Measurements from ENCODE around the gene FRAS1. TPM values are rescaled to one million over a fixed set of nuclear protein-coding genes. Genes with fewer than 3 reads are reported as not detected.

The FRAS1 gene
- total and polyA plus RNA-seq, 8 donors: 15.3 to 48.9 (median 40.4) TPM

GRCh38 chr4:78152795-78153194, 95.7 kb downstream of the FRAS1 start:
- no peak overlapping the region for H3K27ac ChIP-seq
- no peak for DNase-seq

GRCh38 chr4:78154972-78155590, 98.0 kb downstream of the FRAS1 start:
- TF ChIP-seq CTCF (IDR thresholded peaks at IDR 0.05): no peak
- H3K9me3 ChIP-seq: no peaks in the 10 kb centered on the region
- DNase-seq: peak in 1 of 4 donors; percentile 36

More at GRCh38 chr4:78152795-78153194, 95.7 kb downstream of the FRAS1 start:
- intact Hi-C loops (cut with DNase I): no loop called here
- Histone ChIP-seq H3K9me3 (no peaks in the 10 kb centered on the region), H3K27me3 (no peaks in the 10 kb centered on the region), H3K4me1 (no peaks in the 10 kb centered on the region), H3K4me3 (no peak overlapping the region), H3K36me3 (no peaks in the 10 kb centered on the region)
- ATAC-seq: no peak
- TF ChIP-seq CTCF (IDR thresholded peaks at IDR 0.05): no peak

GRCh38 chr4:78155616-78156105, 98.5 kb downstream of the FRAS1 start:
- intact Hi-C loops (cut with DNase I): no loop called here
- no peak for ATAC-seq

More at GRCh38 chr4:78154972-78155590, 98.0 kb downstream of the FRAS1 start:
- Histone ChIP-seq H3K27me3 (no peaks in the 10 kb centered on the region), H3K4me3 (no peak overlapping the region), H3K4me1 (no peaks in the 10 kb centered on the region), H3K27ac (no peak overlapping the region), H3K36me3 (no peaks in the 10 kb centered on the region)
- ATAC-seq: no peak
- intact Hi-C loops (cut with DNase I): no loop called here

GRCh38 chr4:78156520-78156919, 99.4 kb downstream of the FRAS1 start:
- intact Hi-C loops (cut with DNase I): no loop called here
- Histone ChIP-seq H3K36me3 (no peaks in the 10 kb centered on the region), H3K27ac (no peak overlapping the region), H3K4me3 (no peak overlapping the region), H3K9me3 (no peaks in the 10 kb centered on the region), H3K4me1 (no peaks in the 10 kb centered on the region), H3K27me3 (no peaks in the 10 kb centered on the region)
- no peak for ATAC-seq
- TF ChIP-seq CTCF (IDR thresholded peaks at IDR 0.05): no peak
- DNase-seq: no peak

More at GRCh38 chr4:78155616-78156105, 98.5 kb downstream of the FRAS1 start:
- Histone ChIP-seq H3K4me1 (no peaks in the 10 kb centered on the region), H3K27ac (no peak overlapping the region), H3K27me3 (no peaks in the 10 kb centered on the region), H3K9me3 (no peaks in the 10 kb centered on the region), H3K4me3 (no peak overlapping the region), H3K36me3 (no peaks in the 10 kb centered on the region)
- TF ChIP-seq CTCF (IDR thresholded peaks at IDR 0.05): no peak
- no peak for DNase-seq

GRCh38 chr4:78162342-78162741, 105.2 kb downstream of the FRAS1 start:
- intact Hi-C loops (cut with DNase I): no loop called here
- no peaks in the 10 kb centered on the region for H3K27me3 ChIP-seq
- TF ChIP-seq CTCF (IDR thresholded peaks at IDR 0.05): no peak
- no peaks in the 10 kb centered on the region for H3K9me3 ChIP-seq
- ATAC-seq: no peak
- H3K4me1 ChIP-seq: no peaks in the 10 kb centered on the region
- no peak overlapping the region for H3K4me3 ChIP-seq
- no peak overlapping the region for H3K27ac ChIP-seq
- no peak for DNase-seq
- H3K36me3 ChIP-seq: no peaks in the 10 kb centered on the region
